ENCODE measurements around the gene ARHGAP6. TPM values are rescaled to one million over a fixed set of nuclear protein-coding genes. Genes with fewer than 3 reads are reported as not detected.

ARHGAP6 gene
- total and polyA plus RNA-seq, 2 experiments from 2014 or later: 0.26 to 0.59 TPM

DNA sequence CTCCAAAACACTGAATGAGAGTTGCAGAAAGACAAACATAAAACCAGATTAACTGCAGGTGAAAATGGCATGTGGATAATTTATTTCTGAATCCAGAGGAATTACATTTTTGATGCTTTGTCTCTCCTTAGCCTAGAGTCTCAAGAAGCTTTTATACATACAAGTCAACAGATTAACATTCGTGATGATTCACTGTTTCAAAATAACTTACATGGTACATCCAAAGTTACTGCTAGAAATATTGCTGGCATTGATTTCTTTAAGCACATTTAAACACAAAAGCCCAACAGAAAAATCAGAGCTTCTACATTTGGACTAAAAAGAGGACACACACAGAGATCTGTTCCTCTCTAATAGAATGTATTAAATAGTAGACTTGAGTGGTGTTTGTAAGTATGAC, 266.9 kb downstream of the ARHGAP6 start:
- Mint-ChIP-seq H3K4me1 (no peaks in the 10 kb centered on the region), H3K4me3 (no peak overlapping the region), H3K36me3 (ENCODE audit: low read depth) (no peaks in the 10 kb centered on the region), H3K27me3 (ENCODE audit: insufficient read depth, low read depth, poor library complexity) (no peaks in the 10 kb centered on the region), H3K9me3 (no peaks in the 10 kb centered on the region), H3K27ac (no peak overlapping the region)
- ATAC-seq (no peak), DNase-seq (ENCODE audit: low spot score) (no peak)
- Histone ChIP-seq H3K4me3 (no peak overlapping the region), H3K9me2 (ENCODE audit: insufficient read depth) (no peaks in the 10 kb centered on the region), H3K4me2 (no peak overlapping the region), H2AFZ (no peak overlapping the region), H3K4me1 (ENCODE audit: insufficient read depth) (no peaks in the 10 kb centered on the region), H4K20me1 (replicated peaks; ENCODE audit: insufficient read depth) (no peaks in the 10 kb centered on the region), H3K27ac (ENCODE audit: low read depth) (no peak overlapping the region), H3K27me3 (ENCODE audit: insufficient read depth) (no peaks in the 10 kb centered on the region), H3K36me3 (ENCODE audit: insufficient read depth) (no peaks in the 10 kb centered on the region), H3F3A (replicated peaks; ENCODE audit: low read depth) (no peaks in the 10 kb centered on the region), H3K79me2 (replicated peaks; ENCODE audit: insufficient read depth) (no peaks in the 10 kb centered on the region)
- no peak for TF ChIP-seq EZH2phosphoT487 (IDR thresholded peaks at IDR 0.05; ENCODE audit: unreplicated experiment)
- TF ChIP-seq, protein P1, sequence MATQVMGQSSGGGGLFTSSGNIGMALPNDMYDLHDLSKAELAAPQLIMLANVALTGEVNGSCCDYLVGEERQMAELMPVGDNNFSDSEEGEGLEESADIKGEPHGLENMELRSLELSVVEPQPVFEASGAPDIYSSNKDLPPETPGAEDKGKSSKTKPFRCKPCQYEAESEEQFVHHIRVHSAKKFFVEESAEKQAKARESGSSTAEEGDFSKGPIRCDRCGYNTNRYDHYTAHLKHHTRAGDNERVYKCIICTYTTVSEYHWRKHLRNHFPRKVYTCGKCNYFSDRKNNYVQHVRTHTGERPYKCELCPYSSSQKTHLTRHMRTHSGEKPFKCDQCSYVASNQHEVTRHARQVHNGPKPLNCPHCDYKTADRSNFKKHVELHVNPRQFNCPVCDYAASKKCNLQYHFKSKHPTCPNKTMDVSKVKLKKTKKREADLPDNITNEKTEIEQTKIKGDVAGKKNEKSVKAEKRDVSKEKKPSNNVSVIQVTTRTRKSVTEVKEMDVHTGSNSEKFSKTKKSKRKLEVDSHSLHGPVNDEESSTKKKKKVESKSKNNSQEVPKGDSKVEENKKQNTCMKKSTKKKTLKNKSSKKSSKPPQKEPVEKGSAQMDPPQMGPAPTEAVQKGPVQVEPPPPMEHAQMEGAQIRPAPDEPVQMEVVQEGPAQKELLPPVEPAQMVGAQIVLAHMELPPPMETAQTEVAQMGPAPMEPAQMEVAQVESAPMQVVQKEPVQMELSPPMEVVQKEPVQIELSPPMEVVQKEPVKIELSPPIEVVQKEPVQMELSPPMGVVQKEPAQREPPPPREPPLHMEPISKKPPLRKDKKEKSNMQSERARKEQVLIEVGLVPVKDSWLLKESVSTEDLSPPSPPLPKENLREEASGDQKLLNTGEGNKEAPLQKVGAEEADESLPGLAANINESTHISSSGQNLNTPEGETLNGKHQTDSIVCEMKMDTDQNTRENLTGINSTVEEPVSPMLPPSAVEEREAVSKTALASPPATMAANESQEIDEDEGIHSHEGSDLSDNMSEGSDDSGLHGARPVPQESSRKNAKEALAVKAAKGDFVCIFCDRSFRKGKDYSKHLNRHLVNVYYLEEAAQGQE (IDR thresholded peaks at IDR 0.05; ENCODE audit: unreplicated experiment): no peak
- TF ChIP-seq CREB1 (CRISPR knock-in tag; IDR thresholded peaks at IDR 0.05; ENCODE audit: low read depth): no peak
- TF ChIP-seq, protein P2, sequence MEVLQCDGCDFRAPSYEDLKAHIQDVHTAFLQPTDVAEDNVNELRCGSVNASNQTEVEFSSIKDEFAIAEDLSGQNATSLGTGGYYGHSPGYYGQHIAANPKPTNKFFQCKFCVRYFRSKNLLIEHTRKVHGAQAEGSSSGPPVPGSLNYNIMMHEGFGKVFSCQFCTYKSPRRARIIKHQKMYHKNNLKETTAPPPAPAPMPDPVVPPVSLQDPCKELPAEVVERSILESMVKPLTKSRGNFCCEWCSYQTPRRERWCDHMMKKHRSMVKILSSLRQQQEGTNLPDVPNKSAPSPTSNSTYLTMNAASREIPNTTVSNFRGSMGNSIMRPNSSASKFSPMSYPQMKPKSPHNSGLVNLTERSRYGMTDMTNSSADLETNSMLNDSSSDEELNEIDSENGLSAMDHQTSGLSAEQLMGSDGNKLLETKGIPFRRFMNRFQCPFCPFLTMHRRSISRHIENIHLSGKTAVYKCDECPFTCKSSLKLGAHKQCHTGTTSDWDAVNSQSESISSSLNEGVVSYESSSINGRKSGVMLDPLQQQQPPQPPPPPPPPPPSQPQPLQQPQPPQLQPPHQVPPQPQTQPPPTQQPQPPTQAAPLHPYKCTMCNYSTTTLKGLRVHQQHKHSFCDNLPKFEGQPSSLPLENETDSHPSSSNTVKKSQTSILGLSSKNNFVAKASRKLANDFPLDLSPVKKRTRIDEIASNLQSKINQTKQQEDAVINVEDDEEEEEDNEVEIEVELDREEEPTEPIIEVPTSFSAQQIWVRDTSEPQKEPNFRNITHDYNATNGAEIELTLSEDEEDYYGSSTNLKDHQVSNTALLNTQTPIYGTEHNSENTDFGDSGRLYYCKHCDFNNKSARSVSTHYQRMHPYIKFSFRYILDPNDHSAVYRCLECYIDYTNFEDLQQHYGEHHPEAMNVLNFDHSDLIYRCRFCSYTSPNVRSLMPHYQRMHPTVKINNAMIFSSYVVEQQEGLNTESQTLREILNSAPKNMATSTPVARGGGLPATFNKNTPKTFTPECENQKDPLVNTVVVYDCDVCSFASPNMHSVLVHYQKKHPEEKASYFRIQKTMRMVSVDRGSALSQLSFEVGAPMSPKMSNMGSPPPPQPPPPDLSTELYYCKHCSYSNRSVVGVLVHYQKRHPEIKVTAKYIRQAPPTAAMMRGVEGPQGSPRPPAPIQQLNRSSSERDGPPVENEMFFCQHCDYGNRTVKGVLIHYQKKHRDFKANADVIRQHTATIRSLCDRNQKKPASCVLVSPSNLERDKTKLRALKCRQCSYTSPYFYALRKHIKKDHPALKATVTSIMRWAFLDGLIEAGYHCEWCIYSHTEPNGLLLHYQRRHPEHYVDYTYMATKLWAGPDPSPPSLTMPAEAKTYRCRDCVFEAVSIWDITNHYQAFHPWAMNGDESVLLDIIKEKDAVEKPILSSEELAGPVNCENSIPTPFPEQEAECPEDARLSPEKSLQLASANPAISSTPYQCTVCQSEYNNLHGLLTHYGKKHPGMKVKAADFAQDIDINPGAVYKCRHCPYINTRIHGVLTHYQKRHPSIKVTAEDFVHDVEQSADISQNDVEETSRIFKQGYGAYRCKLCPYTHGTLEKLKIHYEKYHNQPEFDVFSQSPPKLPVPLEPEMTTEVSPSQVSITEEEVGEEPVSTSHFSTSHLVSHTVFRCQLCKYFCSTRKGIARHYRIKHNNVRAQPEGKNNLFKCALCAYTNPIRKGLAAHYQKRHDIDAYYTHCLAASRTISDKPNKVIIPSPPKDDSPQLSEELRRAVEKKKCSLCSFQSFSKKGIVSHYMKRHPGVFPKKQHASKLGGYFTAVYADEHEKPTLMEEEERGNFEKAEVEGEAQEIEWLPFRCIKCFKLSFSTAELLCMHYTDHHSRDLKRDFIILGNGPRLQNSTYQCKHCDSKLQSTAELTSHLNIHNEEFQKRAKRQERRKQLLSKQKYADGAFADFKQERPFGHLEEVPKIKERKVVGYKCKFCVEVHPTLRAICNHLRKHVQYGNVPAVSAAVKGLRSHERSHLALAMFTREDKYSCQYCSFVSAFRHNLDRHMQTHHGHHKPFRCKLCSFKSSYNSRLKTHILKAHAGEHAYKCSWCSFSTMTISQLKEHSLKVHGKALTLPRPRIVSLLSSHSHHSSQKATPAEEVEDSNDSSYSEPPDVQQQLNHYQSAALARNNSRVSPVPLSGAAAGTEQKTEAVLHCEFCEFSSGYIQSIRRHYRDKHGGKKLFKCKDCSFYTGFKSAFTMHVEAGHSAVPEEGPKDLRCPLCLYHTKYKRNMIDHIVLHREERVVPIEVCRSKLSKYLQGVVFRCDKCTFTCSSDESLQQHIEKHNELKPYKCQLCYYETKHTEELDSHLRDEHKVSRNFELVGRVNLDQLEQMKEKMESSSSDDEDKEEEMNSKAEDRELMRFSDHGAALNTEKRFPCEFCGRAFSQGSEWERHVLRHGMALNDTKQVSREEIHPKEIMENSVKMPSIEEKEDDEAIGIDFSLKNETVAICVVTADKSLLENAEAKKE (CRISPR knock-in tag; IDR thresholded peaks at IDR 0.05): no peak
- no peak for TF ChIP-seq STAT1 (IDR thresholded peaks at IDR 0.05; ENCODE audit: unreplicated experiment)
